HepG2 (cell line): Measurements from ENCODE around the gene SSC4D. TPM values are rescaled to one million over a fixed set of nuclear protein-coding genes. Genes with fewer than 3 reads are reported as not detected.
A peak's percentile ranks its signal among the peaks of the same experiment; 100 is the strongest.

ENCODE experiments used
- GATA4 ChIP-seq: sonication (generic); IDR thresholded peaks from 2 replicates; pipeline ENCODE4 v1.6.1; 2016; ENCODE audit warnings: antibody characterized with exemption, low read depth, borderline replicate concordance
- GZF1 ChIP-seq: sonication (generic); formaldehyde crosslinking; IDR thresholded peaks from 2 replicates; pipeline ENCODE4 v1.5.1; 2020; ENCODE audit warnings: mild to moderate bottlenecking, missing genetic modification reagents
- KAT8 ChIP-seq: IDR thresholded peaks from 2 replicates; pipeline ENCODE4 v1.6.1; 2016; ENCODE audit warnings: missing genetic modification reagents, missing compliant biosample characterization
- KDM1A ChIP-seq: IDR thresholded peaks from 2 replicates; pipeline ENCODE4 v1.6.1; 2016; ENCODE audit warnings: missing compliant biosample characterization
- KLF9 ChIP-seq: IDR thresholded peaks from 2 replicates; pipeline ENCODE4 v1.6.1; 2016; ENCODE audit warnings: low read depth
- RERE ChIP-seq: IDR thresholded peaks from 2 replicates; pipeline ENCODE4 v1.6.1; 2016; ENCODE audit warnings: low read depth, missing genetic modification reagents, missing compliant biosample characterization
- RXRA ChIP-seq: sonication (generic); formaldehyde crosslinking; IDR thresholded peaks from 2 replicates; pipeline ENCODE4 v1.5.1; 2020; ENCODE audit warnings: missing genetic modification reagents
- SIX4 ChIP-seq: sonication (generic); formaldehyde crosslinking; IDR thresholded peaks from 2 replicates; pipeline ENCODE4 v1.4.0; 2020; ENCODE audit warnings: missing genetic modification reagents
- TGIF2 ChIP-seq: IDR thresholded peaks from 2 replicates; pipeline ENCODE4 v1.6.1; 2016; ENCODE audit warnings: control low read depth, missing compliant biosample characterization
- U2AF2 ChIP-seq: fragments of 200-400 bp; formaldehyde crosslinking; IDR thresholded peaks from 2 replicates; pipeline ENCODE4 v1.6.1; 2017; ENCODE audit warnings: low read depth, mild to moderate bottlenecking, low read length
- ZNF513 ChIP-seq: sonication (generic); formaldehyde crosslinking; conservative IDR thresholded peaks from 2 replicates; pipeline ENCODE4 v1.5.0; 2020; ENCODE audit warnings: missing genetic modification reagents
- ZNF687 ChIP-seq: sonication (generic); formaldehyde crosslinking; IDR thresholded peaks from 2 replicates; pipeline ENCODE4 v1.5.1; 2020; ENCODE audit warnings: mild to moderate bottlenecking, missing genetic modification reagents, moderate library complexity
- ZZZ3 ChIP-seq: sonication (generic); formaldehyde crosslinking; IDR thresholded peaks from 2 replicates; pipeline ENCODE4 v1.4.0; 2020; ENCODE audit warnings: missing genetic modification reagents, mild to moderate bottlenecking, borderline replicate concordance
- polyA plus RNA-seq, 8 experiments: library from polyadenylated mRNA; depleted of rRNA in 3 of 8; stranded (reverse) in 7 of 8; unstranded in 1 of 8; fragments of >200 nt; fragmentation: Illumina TruSeq in 4 of 8; extraction: Trizol in 4 of 8; gene quantifications; 2 replicates each; pipeline versions ENCODE4 v1.2.1 to v1.2.3, GENCODE V29; 2011 to 2016; ENCODE audit warnings: low read depth in 4 of 8, missing spikeins in 1 of 8, mixed read lengths in 1 of 8; ENCODE audit not compliant: insufficient read depth in 1 of 8
- total RNA-seq, 5 experiments: library from RNA; depleted of rRNA; stranded (reverse); fragments of >200 nt; fragmentation: Illumina TruSeq; extraction: Trizol; gene quantifications; 2 replicates each; pipeline ENCODE4 v1.2.3, GENCODE V29; 2016; ENCODE audit warnings: low read depth in 1 of 5
- TF ChIP-seq, protein P1 (sequence below): sonication (generic); formaldehyde crosslinking; IDR thresholded peaks from 2 replicates; pipeline ENCODE4 v1.4.0; 2020; ENCODE audit warnings: missing genetic modification reagents, borderline replicate concordance
- TF ChIP-seq, protein P2 (sequence below): sonication (generic); formaldehyde crosslinking; IDR thresholded peaks from 2 replicates; pipeline ENCODE4 v1.4.0; 2020; ENCODE audit warnings: missing genetic modification reagents

Gene SSC4D
- total and polyA plus RNA-seq, 2 of the 13 experiments (the other 11 are each of a cell fraction or from before 2014, with no cell fraction given): 33.3 to 63.8 TPM

DNA sequence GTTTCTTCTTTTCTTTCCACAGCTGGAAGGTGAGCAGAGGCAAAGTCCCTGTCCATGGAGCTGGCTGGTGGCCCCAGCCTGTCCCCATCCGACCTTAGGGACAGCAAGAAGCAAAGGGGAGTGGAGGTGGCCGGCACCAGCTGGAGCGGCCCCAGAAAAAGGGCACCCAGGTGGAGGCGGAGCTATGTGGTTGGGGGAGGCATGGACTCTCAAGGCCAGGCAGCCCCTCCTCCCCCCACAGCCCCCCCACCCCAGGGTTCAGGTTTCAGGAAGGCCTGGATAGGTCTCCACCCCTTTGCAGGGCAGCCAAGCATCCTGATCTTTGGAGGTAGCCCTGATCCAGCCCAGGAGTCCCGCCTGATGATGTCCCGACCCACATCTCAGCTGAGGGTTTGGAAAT lies at the start of gene SSC4D (continued):
- TF ChIP-seq RERE (CRISPR knock-in tag): no peak
- no peak for TF ChIP-seq ZZZ3
- peak; percentile 91 for TF ChIP-seq RXRA (CRISPR knock-in tag)
- TF ChIP-seq TGIF2: no peak
- TF ChIP-seq, protein P1, sequence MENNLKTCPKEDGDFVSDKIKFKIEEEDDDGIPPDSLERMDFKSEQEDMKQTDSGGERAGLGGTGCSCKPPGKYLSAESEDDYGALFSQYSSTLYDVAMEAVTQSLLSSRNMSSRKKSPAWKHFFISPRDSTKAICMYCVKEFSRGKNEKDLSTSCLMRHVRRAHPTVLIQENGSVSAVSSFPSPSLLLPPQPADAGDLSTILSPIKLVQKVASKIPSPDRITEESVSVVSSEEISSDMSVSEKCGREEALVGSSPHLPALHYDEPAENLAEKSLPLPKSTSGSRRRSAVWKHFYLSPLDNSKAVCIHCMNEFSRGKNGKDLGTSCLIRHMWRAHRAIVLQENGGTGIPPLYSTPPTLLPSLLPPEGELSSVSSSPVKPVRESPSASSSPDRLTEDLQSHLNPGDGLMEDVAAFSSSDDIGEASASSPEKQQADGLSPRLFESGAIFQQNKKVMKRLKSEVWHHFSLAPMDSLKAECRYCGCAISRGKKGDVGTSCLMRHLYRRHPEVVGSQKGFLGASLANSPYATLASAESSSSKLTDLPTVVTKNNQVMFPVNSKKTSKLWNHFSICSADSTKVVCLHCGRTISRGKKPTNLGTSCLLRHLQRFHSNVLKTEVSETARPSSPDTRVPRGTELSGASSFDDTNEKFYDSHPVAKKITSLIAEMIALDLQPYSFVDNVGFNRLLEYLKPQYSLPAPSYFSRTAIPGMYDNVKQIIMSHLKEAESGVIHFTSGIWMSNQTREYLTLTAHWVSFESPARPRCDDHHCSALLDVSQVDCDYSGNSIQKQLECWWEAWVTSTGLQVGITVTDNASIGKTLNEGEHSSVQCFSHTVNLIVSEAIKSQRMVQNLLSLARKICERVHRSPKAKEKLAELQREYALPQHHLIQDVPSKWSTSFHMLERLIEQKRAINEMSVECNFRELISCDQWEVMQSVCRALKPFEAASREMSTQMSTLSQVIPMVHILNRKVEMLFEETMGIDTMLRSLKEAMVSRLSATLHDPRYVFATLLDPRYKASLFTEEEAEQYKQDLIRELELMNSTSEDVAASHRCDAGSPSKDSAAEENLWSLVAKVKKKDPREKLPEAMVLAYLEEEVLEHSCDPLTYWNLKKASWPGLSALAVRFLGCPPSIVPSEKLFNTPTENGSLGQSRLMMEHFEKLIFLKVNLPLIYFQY (CRISPR knock-in tag): 0 out of 2 replicates have a peak, but pooled peaks have one; percentile 40
- TF ChIP-seq SIX4 (CRISPR knock-in tag): peak; percentile 96
- no peak for TF ChIP-seq GZF1 (CRISPR knock-in tag)
- 0 out of 2 replicates have a peak, but pooled peaks have one; percentile 19 for TF ChIP-seq KAT8 (CRISPR knock-in tag)
- peak; percentile 52 for TF ChIP-seq ZNF687 (CRISPR knock-in tag)
- no peak for TF ChIP-seq KDM1A
- 0 out of 2 replicates have a peak, but pooled peaks have one; percentile 38 for TF ChIP-seq KLF9 (CRISPR knock-in tag)
- TF ChIP-seq U2AF2: no peak
- no peak for TF ChIP-seq ZNF513 (CRISPR knock-in tag)
- no peak for TF ChIP-seq GATA4
- TF ChIP-seq, protein P2, sequence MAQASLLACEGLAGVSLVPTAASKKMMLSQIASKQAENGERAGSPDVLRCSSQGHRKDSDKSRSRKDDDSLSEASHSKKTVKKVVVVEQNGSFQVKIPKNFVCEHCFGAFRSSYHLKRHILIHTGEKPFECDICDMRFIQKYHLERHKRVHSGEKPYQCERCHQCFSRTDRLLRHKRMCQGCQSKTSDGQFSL: peak; percentile 82
